SK-N-SH (cell line): ENCODE results near the gene EXOSC3. TPM values are rescaled to one million over a fixed set of nuclear protein-coding genes. Genes with fewer than 3 reads are reported as not detected.

Experiments used
- CTCF ChIA-PET: fragments of 300-600, 350-600 bp; formaldehyde crosslinking; extraction: SDS; loops from one replicate; lab custom pipeline; 2021; lab: Yijun Ruan, JAX
- POLR2A ChIA-PET: fragments of 350-600 bp; sonication (Branson Sonifier 250); formaldehyde crosslinking; extraction: SDS; loops from one replicate; lab custom pipeline; 2020; ENCODE audit warnings: antibody characterized with exemption, inconsistent platforms; lab: Yijun Ruan, JAX
- DNase-seq: peaks from one replicate; pipeline ENCODE4 v3.0.0; 2012
- H2AFZ ChIP-seq: fragments of 200-600 bp; sonication (generic); 2 replicates; pipeline ENCODE4 v1.8.1; 2016; ENCODE audit warnings: antibody characterized with exemption, mild to moderate bottlenecking, low read depth
- H3F3A ChIP-seq: fragments of 200-600 bp; sonication (generic); replicated peaks from 2 replicates; pipeline ENCODE3; 2016; ENCODE audit warnings: antibody characterized with exemption, mild to moderate bottlenecking; ENCODE audit not compliant: insufficient read depth
- H3K27ac ChIP-seq, 2 experiments: fragments of 200-500 bp in 1 of 2; fragments of 200-600 bp in 1 of 2; sonication (Bioruptor generic) in 1 of 2; sonication (generic), shearing (Covaris generic) in 1 of 2; 2 replicates each; pipeline versions ENCODE4 v1.5.1 to v1.6.1; 2014 to 2016; ENCODE audit warnings: low read depth in 2 of 2, inconsistent platforms in 1 of 2, low read length in 1 of 2, mild to moderate bottlenecking in 1 of 2, mixed read lengths in 1 of 2
- H3K27me3 ChIP-seq: fragments of 200-600 bp; sonication (generic), shearing (Covaris generic); 2 replicates; pipeline ENCODE4 v1.6.1; 2016; ENCODE audit warnings: mixed run types; ENCODE audit not compliant: insufficient read depth
- H3K36me3 ChIP-seq, 2 experiments: fragments of 200-500 bp in 1 of 2; fragments of 200-600 bp in 1 of 2; sonication (Bioruptor generic) in 1 of 2; sonication (generic) in 1 of 2; replicated peaks in 1 of 2; 2 replicates each; pipeline versions ENCODE3 to v1.5.1; 2014 to 2016; ENCODE audit warnings: low read length in 1 of 2, mild to moderate bottlenecking in 1 of 2; ENCODE audit not compliant: insufficient read depth in 2 of 2, control insufficient read depth in 1 of 2
- H3K4me1 ChIP-seq, 2 experiments: fragments of 200-500 bp in 1 of 2; fragments of 200-600 bp in 1 of 2; sonication (Bioruptor generic) in 1 of 2; sonication (generic), shearing (Covaris generic) in 1 of 2; 2 replicates each; pipeline versions ENCODE4 v1.5.1 to v1.6.1; 2014 to 2016; ENCODE audit warnings: low read depth in 1 of 2, low read length in 1 of 2, mixed run types in 1 of 2; ENCODE audit not compliant: insufficient read depth in 2 of 2, control insufficient read depth in 1 of 2
- H3K4me2 ChIP-seq: fragments of 200-600 bp; sonication (generic), shearing (Covaris generic); 2 replicates; pipeline ENCODE4 v1.6.1; 2017; ENCODE audit warnings: mixed run types
- H3K4me3 ChIP-seq, 2 experiments: fragments of 200-500 bp in 1 of 2; fragments of 200-600 bp in 1 of 2; sonication (Bioruptor generic) in 1 of 2; sonication (generic), shearing (Covaris generic) in 1 of 2; 2 replicates each; pipeline versions ENCODE4 v1.5.1 to v1.8.1; 2014 to 2016; ENCODE audit warnings: low read depth in 2 of 2, inconsistent platforms in 1 of 2, low read length in 1 of 2, mild to moderate bottlenecking in 1 of 2, mixed read lengths in 1 of 2, moderate library complexity in 1 of 2
- H3K79me2 ChIP-seq: fragments of 200-600 bp; sonication (generic); 2 replicates; pipeline ENCODE4 v1.8.1; 2017; ENCODE audit warnings: mild to moderate bottlenecking; ENCODE audit not compliant: insufficient read depth
- H3K9ac ChIP-seq: fragments of 200-600 bp; sonication (generic); 2 replicates; pipeline ENCODE4 v1.6.1; 2017; ENCODE audit warnings: mixed run types
- H3K9me2 ChIP-seq: fragments of 200-600 bp; sonication (generic); 2 replicates; pipeline ENCODE4 v1.6.1; 2017; ENCODE audit warnings: mixed run types
- H3K9me3 ChIP-seq: fragments of 200-600 bp; sonication (generic); 2 replicates; pipeline ENCODE4 v1.6.1; 2017; ENCODE audit warnings: mixed run types, mild to moderate bottlenecking, moderate library complexity
- H4K20me1 ChIP-seq: fragments of 200-600 bp; sonication (generic); 2 replicates; pipeline ENCODE4 v1.6.1; 2017; ENCODE audit warnings: mild to moderate bottlenecking, mixed run types; ENCODE audit not compliant: insufficient read depth
- ELF1 ChIP-seq: IDR thresholded peaks from 2 replicates; pipeline ENCODE4 v1.4.0; 2012
- EP300 ChIP-seq, 2 experiments: IDR thresholded peaks; 2 replicates each; pipeline versions ENCODE4 v1.4.0 to v1.6.1; 2012; ENCODE audit warnings: borderline replicate concordance in 1 of 2, low read depth in 1 of 2, low read length in 1 of 2
- EZH2phosphoT487 ChIP-seq: fragments of 200-600 bp; sonication (generic); IDR thresholded peaks from 2 replicates; pipeline ENCODE4 v1.6.1; 2017; ENCODE audit warnings: low read depth, mixed run types, mild to moderate bottlenecking, antibody characterized with exemption, moderate library complexity, borderline replicate concordance
- FOSL2 ChIP-seq: IDR thresholded peaks from 2 replicates; pipeline ENCODE4 v1.4.0; 2012; ENCODE audit warnings: low read depth, mild to moderate bottlenecking, moderate library complexity, borderline replicate concordance
- GABPA ChIP-seq: IDR thresholded peaks from 2 replicates; pipeline ENCODE4 v1.4.0; 2012; ENCODE audit warnings: low read depth, mild to moderate bottlenecking
- GATA2 ChIP-seq: sonication (generic); formaldehyde crosslinking; IDR thresholded peaks from 2 replicates; pipeline ENCODE4 v1.5.0; 2020; ENCODE audit warnings: mild to moderate bottlenecking, missing genetic modification reagents
- JUND ChIP-seq: IDR thresholded peaks from 2 replicates; pipeline ENCODE4 v1.4.0; 2012
- MEF2A ChIP-seq: IDR thresholded peaks from 2 replicates; pipeline ENCODE4 v1.4.0; 2012; ENCODE audit warnings: low read depth, borderline replicate concordance
- MXI1 ChIP-seq: IDR thresholded peaks from 2 replicates; pipeline ENCODE4 v1.6.1; 2012; ENCODE audit warnings: mild to moderate bottlenecking, low read depth, low read length, improper control_type of control experiment
- NRF1 ChIP-seq: IDR thresholded peaks from 2 replicates; pipeline ENCODE4 v1.6.1; 2012; ENCODE audit warnings: low read depth, mild to moderate bottlenecking, low read length
- POLR2AphosphoS5 ChIP-seq: IDR thresholded peaks from 2 replicates; pipeline ENCODE4 v1.6.1; 2012; ENCODE audit warnings: low read depth, low read length
- RCOR1 ChIP-seq: fragments of 150-350 bp; IDR thresholded peaks from 2 replicates; pipeline ENCODE4 v1.6.1; 2017; ENCODE audit warnings: antibody characterized with exemption, low read length
- RFX5 ChIP-seq: IDR thresholded peaks from 2 replicates; pipeline ENCODE4 v1.6.1; 2012; ENCODE audit warnings: mild to moderate bottlenecking, improper control_type of control experiment, low read length
- RXRA ChIP-seq: IDR thresholded peaks from 2 replicates; pipeline ENCODE4 v1.4.0; 2012; ENCODE audit warnings: low read depth, mild to moderate bottlenecking, borderline replicate concordance
- TEAD4 ChIP-seq: IDR thresholded peaks from 2 replicates; pipeline ENCODE4 v1.4.0; 2012; ENCODE audit warnings: mild to moderate bottlenecking, borderline replicate concordance; ENCODE audit not compliant: insufficient read depth
- YY1 ChIP-seq: IDR thresholded peaks from 2 replicates; pipeline ENCODE4 v1.4.0; 2012; ENCODE audit warnings: low read depth, mild to moderate bottlenecking
- WGBS: methylation state at CpG from one replicate; pipeline ENCODE4 v1.1.6; 2017; ENCODE audit warnings: low lambda C conversion rate; 5-methylcytosine and 5-hydroxymethylcytosine counted together
- polyA plus RNA-seq, 3 experiments: library from polyadenylated mRNA; depleted of rRNA; stranded (reverse); fragments of >200 nt; gene quantifications; 2 replicates each; pipeline ENCODE4 v1.2.3, GENCODE V29; 2012
- TF ChIP-seq, protein P1 (sequence below): IDR thresholded peaks from 2 replicates; pipeline ENCODE4 v1.4.0; 2012; ENCODE audit warnings: low read depth
- TF ChIP-seq, protein P2 (sequence below): fragments of 200-600 bp; sonication (generic); IDR thresholded peaks from 2 replicates; pipeline ENCODE4 v1.6.1; 2017; ENCODE audit warnings: antibody characterized with exemption, mild to moderate bottlenecking, moderate library complexity
- TF ChIP-seq, protein P3 (sequence below): IDR thresholded peaks from 2 replicates; pipeline ENCODE4; 2012
- TF ChIP-seq, protein P4 (sequence below): fragments of 150-350 bp; IDR thresholded peaks from 2 replicates; pipeline ENCODE4 v1.6.1; 2016; ENCODE audit warnings: mild to moderate bottlenecking, low read depth, low read length

Gene EXOSC3
- polyA plus RNA-seq, 1 of the 3 experiments (the other 2 are of a cell fraction) = 53.6 TPM

DNA sequence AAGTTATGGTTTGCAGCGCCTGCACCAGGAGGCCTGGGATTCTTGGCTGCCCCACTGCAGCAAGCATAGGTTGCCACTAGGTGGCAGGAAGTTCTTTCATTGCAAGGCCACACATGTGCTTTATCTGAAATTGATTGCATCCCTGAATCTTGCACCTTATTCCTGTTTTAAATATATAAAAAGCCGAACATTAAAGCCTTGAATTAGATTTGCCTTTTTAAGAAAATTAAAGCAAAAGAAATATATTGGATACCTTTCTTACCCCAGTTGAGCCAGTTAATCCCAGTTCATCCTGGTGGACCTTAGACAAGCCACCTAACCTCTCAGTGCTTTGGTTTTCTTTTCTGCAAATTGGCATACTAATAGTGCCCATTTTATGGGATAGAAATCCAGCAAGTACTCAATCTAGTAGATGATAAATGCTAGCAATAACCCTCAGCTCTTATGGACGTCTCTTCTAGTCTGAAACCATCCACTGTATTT, 37.6 kb downstream of the EXOSC3 start (continued):
- TF ChIP-seq, protein P1, sequence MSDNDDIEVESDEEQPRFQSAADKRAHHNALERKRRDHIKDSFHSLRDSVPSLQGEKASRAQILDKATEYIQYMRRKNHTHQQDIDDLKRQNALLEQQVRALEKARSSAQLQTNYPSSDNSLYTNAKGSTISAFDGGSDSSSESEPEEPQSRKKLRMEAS = peak; percentile 78
- TF ChIP-seq MXI1 = peak; percentile 77
- no peak for TF ChIP-seq RCOR1
- TF ChIP-seq FOSL2 = no peak
- no peak for TF ChIP-seq MEF2A

DNA sequence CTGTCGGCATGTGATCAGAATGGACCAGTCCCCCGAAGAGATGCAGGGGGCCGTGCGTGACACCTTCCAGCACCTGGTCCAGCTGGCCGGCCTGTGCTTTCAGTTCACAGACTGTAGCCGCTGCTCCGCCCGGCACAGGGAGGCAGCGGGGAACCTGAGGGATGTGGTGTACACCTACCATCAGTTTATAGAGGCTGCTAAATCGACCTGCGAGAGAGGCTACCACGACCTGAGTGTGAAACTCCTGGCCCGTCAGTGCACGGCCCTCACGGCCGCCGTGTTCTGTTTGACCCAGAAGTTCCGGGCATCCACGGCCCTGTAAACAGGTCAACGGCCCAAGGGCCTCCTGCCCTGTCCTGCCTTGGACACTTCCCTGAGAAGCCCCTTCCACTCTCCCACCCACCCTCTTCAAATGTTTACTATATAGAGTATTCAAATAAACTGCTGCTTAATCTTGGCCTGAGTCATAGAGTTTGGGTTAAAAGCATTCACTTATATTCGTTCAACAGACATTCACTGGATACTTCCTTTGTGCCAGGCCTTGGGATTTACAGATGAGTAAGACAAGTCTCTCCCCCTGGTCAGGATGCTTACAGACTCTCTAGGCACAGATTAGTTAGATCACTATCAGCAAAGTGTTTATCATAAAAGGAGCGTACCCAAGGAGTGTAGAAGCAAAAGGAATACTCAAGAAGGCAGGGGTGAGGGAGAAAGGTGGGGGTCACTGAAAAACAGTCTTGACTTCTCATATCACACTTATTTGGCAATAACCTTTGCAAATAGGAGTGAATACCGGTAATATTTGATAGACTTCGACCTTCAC, 38.2 kb downstream of the EXOSC3 start:
- TF ChIP-seq, protein P2, sequence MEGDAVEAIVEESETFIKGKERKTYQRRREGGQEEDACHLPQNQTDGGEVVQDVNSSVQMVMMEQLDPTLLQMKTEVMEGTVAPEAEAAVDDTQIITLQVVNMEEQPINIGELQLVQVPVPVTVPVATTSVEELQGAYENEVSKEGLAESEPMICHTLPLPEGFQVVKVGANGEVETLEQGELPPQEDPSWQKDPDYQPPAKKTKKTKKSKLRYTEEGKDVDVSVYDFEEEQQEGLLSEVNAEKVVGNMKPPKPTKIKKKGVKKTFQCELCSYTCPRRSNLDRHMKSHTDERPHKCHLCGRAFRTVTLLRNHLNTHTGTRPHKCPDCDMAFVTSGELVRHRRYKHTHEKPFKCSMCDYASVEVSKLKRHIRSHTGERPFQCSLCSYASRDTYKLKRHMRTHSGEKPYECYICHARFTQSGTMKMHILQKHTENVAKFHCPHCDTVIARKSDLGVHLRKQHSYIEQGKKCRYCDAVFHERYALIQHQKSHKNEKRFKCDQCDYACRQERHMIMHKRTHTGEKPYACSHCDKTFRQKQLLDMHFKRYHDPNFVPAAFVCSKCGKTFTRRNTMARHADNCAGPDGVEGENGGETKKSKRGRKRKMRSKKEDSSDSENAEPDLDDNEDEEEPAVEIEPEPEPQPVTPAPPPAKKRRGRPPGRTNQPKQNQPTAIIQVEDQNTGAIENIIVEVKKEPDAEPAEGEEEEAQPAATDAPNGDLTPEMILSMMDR = no peak
- TF ChIP-seq GATA2 (CRISPR knock-in tag) = 0 out of 2 replicates have a peak, but pooled peaks have one; percentile 32
- no peaks in the 10 kb centered on the region; a peak in 2 of 4 replicates for H3K4me1 ChIP-seq
- H3K79me2 ChIP-seq = no peaks in the 10 kb centered on the region
- WGBS = 47% methylated on average over 6 of the region's 24 CpGs
- no peaks in the 10 kb centered on the region for H3K27me3 ChIP-seq
- no peak overlapping the region for H3K27ac ChIP-seq
- no peaks in the 10 kb centered on the region for H3K9me2 ChIP-seq
- H3K9ac ChIP-seq = no peak overlapping the region
- H3K9me3 ChIP-seq = no peaks in the 10 kb centered on the region
- peak; percentile 37 for DNase-seq
- H3K36me3 ChIP-seq = no peaks in the 10 kb centered on the region
- H3F3A ChIP-seq = peaks cover 9% of the 10 kb centered on the region
- H4K20me1 ChIP-seq = no peaks in the 10 kb centered on the region
- no peak overlapping the region for H3K4me2 ChIP-seq
- ChIA-PET POLR2A (no interaction called here), CTCF (interaction anchor here (0.9 to 1.4 kb wide), 2 partner anchors 12 to 29 kb away, joined by 3 to 6 read pairs; no protein-coding TSS in a partner anchor)
- H3K4me3 ChIP-seq = peak overlapping the region in 1 of 2 experiments; percentile 40; a peak in 1 of 4 replicates
- H2AFZ ChIP-seq = peak overlapping the region; percentile 31; the same call in 1 of the 2 replicates

DNA sequence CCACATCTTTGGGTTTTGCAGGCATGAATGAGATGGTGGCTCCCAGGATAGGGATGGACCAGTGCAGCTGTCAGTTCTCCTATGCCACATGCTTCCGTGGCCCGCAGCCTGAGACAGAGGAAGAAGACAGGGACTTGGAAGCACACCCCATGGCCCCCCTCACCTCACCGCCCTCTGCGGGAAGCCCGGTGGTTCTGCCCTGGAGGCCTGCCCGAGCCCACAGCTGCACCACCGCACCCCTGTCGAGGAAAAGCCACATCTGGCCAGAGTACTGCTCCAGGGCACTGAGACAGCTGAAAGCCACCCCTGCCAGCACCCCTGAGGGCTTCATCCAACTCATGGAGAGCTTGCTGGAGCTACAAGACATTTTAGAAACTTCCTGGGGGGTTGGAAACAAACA, 38.9 kb downstream of the EXOSC3 start:
- Histone ChIP-seq H3K27me3 (no peaks in the 10 kb centered on the region), H3F3A (peaks cover 9% of the 10 kb centered on the region), H3K27ac (no peak overlapping the region), H3K9me2 (no peaks in the 10 kb centered on the region), H3K4me2 (no peak overlapping the region), H2AFZ (no peak overlapping the region), H4K20me1 (no peaks in the 10 kb centered on the region), H3K4me1 (no peaks in the 10 kb centered on the region; a peak in 2 of 4 replicates), H3K9ac (no peak overlapping the region), H3K79me2 (no peaks in the 10 kb centered on the region), H3K9me3 (no peaks in the 10 kb centered on the region), H3K36me3 (no peaks in the 10 kb centered on the region), H3K4me3 (no peak overlapping the region)
- no peak for DNase-seq
- TF ChIP-seq RCOR1 (no peak), EZH2phosphoT487 (no peak), EP300 (IDR thresholded peaks at IDR 0.05; ENCODE audit: borderline replicate concordance in 1 of 2, low read depth in 1 of 2, low read length in 1 of 2) (no peak), RXRA (no peak), NRF1 (no peak), RFX5 (no peak), JUND (no peak), YY1 (no peak), POLR2AphosphoS5 (no peak), TEAD4 (no peak), MXI1 (no peak), ELF1 (no peak), GABPA (no peak)
- TF ChIP-seq, protein P3, sequence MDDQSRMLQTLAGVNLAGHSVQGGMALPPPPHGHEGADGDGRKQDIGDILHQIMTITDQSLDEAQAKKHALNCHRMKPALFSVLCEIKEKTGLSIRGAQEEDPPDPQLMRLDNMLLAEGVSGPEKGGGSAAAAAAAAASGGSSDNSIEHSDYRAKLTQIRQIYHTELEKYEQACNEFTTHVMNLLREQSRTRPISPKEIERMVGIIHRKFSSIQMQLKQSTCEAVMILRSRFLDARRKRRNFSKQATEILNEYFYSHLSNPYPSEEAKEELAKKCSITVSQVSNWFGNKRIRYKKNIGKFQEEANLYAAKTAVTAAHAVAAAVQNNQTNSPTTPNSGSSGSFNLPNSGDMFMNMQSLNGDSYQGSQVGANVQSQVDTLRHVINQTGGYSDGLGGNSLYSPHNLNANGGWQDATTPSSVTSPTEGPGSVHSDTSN = no peak
- TF ChIP-seq, protein P4, sequence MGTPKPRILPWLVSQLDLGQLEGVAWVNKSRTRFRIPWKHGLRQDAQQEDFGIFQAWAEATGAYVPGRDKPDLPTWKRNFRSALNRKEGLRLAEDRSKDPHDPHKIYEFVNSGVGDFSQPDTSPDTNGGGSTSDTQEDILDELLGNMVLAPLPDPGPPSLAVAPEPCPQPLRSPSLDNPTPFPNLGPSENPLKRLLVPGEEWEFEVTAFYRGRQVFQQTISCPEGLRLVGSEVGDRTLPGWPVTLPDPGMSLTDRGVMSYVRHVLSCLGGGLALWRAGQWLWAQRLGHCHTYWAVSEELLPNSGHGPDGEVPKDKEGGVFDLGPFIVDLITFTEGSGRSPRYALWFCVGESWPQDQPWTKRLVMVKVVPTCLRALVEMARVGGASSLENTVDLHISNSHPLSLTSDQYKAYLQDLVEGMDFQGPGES = no peak
- CTCF ChIA-PET = interaction anchor here (0.9 to 3.1 kb wide), 3 partner anchors 12 to 29 kb away, joined by 3 to 7 read pairs (median 6); no protein-coding TSS in a partner anchor
- 85% methylated on average over 6 of the region's 8 CpGs for WGBS
- POLR2A ChIA-PET = no interaction called here
